GM19452 (cell line): ENCODE data around the gene CYS1.
"Not testable (repeated sequence)": the region's sequence is repeated elsewhere in the genome, so short reads cannot be mapped to it uniquely, and the experiment has no call there.

Experiments used
- ATAC-seq: cut with Tn5 transposase; IDR thresholded peaks from one replicate; pipeline ENCODE4 v1.9.1; 2021; ENCODE audit not compliant: unreplicated experiment

The CYS1 gene

GRCh38 chr2:10014418-10015190, 65.6 kb downstream of the CYS1 start:
- ATAC-seq: no peak

GRCh38 chr2:10013651-10014417, 66.4 kb downstream of the CYS1 start:
- ATAC-seq: not testable (repeated sequence)

DNA sequence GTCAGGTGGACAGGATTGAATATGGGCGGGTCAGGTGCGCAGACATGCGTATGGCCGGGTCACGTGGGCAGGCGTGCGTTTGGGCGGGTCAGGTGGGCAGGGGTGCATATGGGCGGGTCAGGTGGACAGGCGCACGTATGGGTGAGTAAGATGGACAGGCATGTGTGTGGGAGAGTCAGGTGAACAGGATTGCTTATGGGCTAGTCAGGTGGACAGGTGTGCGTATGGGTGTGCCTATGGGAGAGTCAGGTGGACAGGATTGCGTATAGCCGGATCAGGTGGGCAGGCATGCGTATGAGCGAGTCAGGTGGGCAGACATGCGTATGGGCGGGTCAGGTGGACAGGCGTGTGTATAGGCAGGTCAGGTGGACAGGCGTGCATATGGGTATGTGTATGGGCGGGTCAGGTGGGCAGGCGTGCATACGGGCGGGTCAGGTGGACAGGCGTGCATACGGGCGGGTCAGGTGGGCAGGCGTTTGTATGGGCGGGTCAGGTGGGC, 67.2 kb downstream of the CYS1 start:
- ATAC-seq: no peak

DNA sequence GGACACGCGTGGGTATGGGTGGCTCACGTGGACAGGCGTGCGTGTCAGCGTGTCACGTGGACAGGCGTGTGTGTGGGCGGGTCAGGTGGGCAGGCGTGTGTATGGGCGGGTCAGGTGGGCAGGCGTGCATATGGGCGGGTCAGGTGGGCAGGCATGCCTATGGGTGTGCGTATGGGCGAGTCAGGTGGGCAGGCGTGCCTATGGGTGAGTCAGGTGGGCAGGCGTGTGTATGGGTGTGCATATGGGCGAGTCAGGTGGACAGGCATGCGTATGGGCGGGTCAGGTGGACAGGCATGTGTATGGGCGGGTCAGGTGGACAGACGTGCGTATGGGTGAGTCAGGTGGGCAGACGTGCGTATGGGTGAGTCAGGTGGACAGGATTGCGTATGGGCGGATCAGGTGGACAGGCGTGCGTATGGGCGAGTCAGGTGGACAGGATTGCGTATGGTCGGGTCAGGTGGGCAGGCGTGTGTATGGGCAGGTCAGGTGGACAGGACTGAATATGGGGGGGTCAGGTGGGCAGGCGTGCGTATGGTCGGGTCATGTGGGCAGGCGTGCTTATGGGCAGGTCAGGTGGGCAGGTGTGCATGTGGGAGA, 67.7 kb downstream of the CYS1 start:
- not testable (repeated sequence) for ATAC-seq

- not testable (repeated sequence) for ATAC-seq
These were observed 68.4 kb downstream of the CYS1 start for GRCh38 chr2:10011606-10012325.

GRCh38 chr2:10010861-10011605, 69.2 kb downstream of the CYS1 start:
- not testable (repeated sequence) for ATAC-seq

DNA sequence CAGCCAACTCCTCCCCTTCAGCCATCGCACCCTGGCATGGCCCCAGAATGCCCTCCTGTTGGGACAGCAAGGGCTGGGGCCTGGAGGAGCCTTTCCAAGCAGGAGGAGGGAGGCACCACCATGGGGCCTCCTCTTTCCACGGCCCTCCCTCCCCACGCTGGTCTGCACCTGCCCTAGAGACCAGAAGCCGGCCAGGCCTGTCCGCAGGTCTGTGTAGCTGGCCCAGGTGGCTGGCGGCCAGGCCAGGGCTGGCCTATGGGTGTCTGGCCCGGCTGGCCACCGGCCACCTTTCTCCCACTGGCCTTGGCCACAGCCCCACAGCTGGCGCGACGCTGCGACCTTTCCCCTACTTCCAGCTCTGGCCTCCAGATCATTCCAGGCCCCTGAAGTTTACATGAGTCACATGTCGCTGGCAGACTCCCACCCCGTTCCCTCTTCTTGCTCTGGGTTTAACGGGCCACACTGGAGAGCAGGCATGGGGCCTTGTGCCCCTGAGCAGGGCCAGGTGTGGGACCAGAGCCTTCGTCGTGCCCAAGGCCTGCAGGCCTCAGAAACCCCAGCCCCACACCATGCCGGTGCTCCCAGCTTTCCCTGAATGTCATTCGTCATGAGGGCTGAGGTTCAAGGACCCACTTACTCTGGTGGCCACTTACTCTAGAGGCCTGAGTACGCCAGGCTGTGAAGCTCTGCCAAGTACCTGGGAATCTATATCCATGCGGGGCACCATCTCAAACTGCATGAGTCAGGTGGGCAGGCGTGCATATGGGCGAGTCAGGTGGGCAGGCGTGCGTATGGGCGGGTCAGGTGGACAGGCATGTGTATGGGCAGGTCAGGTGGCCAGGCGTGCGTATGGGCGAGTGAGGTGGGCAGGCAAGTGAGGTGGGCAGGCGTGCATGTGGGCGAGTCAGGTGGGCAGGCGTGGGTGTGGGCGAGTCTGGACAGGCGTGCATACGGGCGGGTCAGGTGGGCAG, 70.1 kb downstream of the CYS1 start:
- no peak for ATAC-seq

GRCh38 chr2:10009271-10009810, 70.9 kb downstream of the CYS1 start:
- ATAC-seq: no peak

DNA sequence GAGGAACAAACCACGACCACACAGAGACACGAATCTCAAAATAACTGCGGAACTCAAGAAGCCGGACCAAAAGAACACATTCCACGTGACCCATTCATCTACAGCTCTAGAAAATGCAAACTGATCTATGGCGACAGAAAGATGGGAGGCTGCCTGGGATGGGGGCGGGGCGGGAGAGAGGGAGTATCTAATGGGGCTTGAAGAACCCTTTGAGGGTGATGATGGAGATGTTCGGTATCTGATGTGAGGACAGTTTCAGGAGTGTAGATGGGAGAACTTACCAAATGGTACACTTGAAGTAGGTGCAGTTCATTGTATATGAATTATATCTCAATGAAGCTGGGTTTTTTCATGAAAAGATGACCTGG, 71.4 kb downstream of the CYS1 start:
- no peak for ATAC-seq

DNA sequence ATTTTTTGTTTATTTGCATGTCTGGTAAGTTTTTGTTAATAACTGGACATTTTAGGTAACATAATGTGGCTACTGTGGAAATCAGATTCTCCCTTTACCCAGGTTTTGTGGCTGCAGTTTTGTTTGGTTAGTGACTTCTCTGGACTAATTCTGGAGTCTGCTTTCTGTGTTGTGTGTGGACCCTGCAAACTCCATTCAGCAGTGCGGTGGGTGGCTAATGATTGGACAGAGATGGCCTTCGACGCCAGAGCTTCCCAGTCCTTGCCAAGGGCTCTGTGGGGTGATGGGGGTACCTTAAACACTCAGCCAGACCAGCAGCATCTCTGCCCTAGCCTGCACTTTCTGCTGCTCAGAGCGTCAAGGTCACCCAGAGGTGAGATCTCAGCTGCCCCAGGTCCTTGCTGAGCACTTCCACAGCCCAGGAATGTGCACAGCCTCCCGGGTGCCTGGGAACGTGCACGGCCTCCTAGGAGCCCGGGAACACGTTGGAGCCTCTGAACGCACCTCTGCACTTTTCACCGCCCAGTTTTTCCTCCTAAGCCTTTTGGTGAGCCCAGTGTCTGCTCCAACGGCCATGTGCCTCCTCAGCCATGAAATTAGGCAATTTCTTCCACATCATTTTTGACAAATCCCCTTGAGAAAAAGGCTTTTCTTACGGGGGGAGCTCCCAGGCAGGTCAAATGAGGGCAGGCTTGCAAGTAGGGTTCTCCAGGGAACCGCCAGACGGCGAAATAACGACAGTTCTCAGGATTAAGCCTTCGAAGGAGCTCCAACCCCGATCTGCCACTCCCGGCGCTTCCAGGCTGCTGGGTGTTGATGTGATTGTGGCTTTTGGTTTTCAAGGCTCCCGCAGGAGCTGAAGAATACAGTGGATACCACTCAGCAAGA, 72.0 kb downstream of the CYS1 start:
- no peak for ATAC-seq

DNA sequence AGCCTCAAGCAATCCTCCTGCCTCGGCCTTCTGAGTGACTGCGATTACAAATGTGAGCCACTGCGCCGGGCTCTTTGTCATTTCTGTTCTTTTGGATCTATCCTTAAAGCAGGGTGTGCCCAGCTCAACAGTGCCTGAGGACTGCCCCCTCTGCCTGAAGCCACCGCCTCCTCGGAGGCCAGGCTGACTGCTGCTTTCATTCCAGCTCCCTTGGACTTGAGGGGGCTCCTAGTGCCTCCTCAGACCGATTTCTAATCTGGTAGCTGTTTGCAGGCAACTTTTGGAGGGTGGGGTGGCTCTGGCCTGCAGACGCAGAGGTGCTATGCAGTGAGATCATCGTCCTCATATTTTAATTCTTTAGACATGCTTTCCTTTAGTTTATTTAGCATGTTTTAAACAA, 72.8 kb downstream of the CYS1 start:
- ATAC-seq: no peak
